BLaER1 treated with 17β-estradiol and CSF1 and Interleukin-3, amounts not matched to agents 10 nM and 100 nM (cell line): ENCODE data around the gene BCL7A.

Source experiments
- H3K27ac ChIP-seq, 11 experiments: shearing (Covaris generic); formaldehyde crosslinking; 2 replicates each; pipeline ENCODE4 v1.8.1; 2022
- H3K27me3 ChIP-seq, 11 experiments: shearing (Covaris generic); formaldehyde crosslinking; 2 replicates each; pipeline ENCODE4 v1.8.1; 2022
- H3K36me3 ChIP-seq, 11 experiments: shearing (Covaris generic); formaldehyde crosslinking; 2 replicates each; pipeline ENCODE4 v1.8.1; 2022
- H3K4me1 ChIP-seq, 10 experiments: shearing (Covaris generic); formaldehyde crosslinking; 2 replicates each; pipeline ENCODE4 v1.8.1; 2022
- H3K4me2 ChIP-seq, 11 experiments: shearing (Covaris generic); formaldehyde crosslinking; 2 replicates each; pipeline ENCODE4 v1.8.1; 2022
- H3K4me3 ChIP-seq, 10 experiments: shearing (Covaris generic); formaldehyde crosslinking; 2 replicates each; pipeline ENCODE4 v1.8.1; 2022
- H3K9ac ChIP-seq, 11 experiments: shearing (Covaris generic); formaldehyde crosslinking; 2 replicates each; pipeline ENCODE4 v1.8.1; 2022
- H3K9me3 ChIP-seq, 11 experiments: shearing (Covaris generic); formaldehyde crosslinking; replicated peaks in 1 of 11; 2 replicates each; pipeline ENCODE4 v1.8.1; 2022
- H4K20me1 ChIP-seq, 11 experiments: shearing (Covaris generic); formaldehyde crosslinking; 2 replicates each; pipeline ENCODE4 v1.8.1; 2022
- Cebpa-rat ChIP-seq, 11 experiments: shearing (Covaris generic); IDR thresholded peaks; 2 replicates each; pipeline ENCODE4 v1.8.1; 2022

Gene BCL7A

DNA sequence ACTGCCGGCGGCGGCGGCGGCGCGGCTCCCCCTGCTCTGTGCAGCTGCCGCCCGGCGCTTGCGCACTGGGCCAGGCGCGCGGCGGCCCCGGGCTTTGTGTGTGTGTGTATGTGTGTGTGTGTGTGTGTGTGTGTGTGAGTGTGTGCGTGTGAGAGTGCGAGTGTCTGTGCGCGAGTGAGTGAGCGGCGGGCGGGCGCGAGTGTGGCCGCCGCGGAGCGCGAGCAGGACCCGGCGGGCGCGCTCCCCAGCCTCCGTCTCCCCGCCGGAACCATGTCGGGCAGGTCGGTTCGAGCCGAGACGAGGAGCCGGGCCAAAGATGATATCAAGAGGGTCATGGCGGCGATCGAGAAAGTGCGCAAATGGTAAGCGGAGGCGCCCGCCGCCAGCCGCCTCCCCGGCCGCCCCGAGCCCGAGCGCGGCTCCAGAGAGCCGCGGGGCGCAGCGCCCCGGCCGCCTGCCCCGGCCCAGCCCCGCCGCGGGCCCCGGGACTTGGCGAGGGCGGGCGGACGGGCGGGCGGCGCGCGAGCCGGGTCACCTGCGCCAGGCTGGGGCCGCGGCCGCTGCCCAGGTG lies at the start of gene BCL7A:
TSS of gene BCL7A (plus strand) at position 63 of the 571 bp plus-strand sequence. CDS start at position 271, 208 bp downstream.
- H3K27me3 ChIP-seq, result peaks cover 0 to 17% (median 0%) of the 10 kb centered on the region in 11 experiments; a peak in 5 of 22 replicates
- peaks cover 0 to 12% (median 3%) of the 10 kb centered on the region in 11 experiments; a peak in 6 of 22 replicates for H3K36me3 ChIP-seq
- no peak for TF ChIP-seq Cebpa-rat (IDR thresholded peaks at IDR 0.05)
- peaks cover 7 to 23% (median 11%) of the 10 kb centered on the region in 11 experiments for H3K9me3 ChIP-seq
- peak within 1 kb of the TSS; percentile 50 to 97 (median 92); a peak in 21 of 22 replicates for H3K27ac ChIP-seq
- peak within 1 kb of the TSS; percentile 91 to 99 (median 98) for H3K4me2 ChIP-seq
- peak within 1 kb of the TSS; percentile 72 to 90 (median 84) for H3K4me3 ChIP-seq
- H4K20me1 ChIP-seq, result peaks cover 0 to 38% (median 14%) of the 10 kb centered on the region in 11 experiments; a peak in 14 of 22 replicates
- peaks cover 24 to 71% (median 63%) of the 10 kb centered on the region in 10 experiments for H3K4me1 ChIP-seq
- peak within 1 kb of the TSS; percentile 77 to 98 (median 91) for H3K9ac ChIP-seq

DNA sequence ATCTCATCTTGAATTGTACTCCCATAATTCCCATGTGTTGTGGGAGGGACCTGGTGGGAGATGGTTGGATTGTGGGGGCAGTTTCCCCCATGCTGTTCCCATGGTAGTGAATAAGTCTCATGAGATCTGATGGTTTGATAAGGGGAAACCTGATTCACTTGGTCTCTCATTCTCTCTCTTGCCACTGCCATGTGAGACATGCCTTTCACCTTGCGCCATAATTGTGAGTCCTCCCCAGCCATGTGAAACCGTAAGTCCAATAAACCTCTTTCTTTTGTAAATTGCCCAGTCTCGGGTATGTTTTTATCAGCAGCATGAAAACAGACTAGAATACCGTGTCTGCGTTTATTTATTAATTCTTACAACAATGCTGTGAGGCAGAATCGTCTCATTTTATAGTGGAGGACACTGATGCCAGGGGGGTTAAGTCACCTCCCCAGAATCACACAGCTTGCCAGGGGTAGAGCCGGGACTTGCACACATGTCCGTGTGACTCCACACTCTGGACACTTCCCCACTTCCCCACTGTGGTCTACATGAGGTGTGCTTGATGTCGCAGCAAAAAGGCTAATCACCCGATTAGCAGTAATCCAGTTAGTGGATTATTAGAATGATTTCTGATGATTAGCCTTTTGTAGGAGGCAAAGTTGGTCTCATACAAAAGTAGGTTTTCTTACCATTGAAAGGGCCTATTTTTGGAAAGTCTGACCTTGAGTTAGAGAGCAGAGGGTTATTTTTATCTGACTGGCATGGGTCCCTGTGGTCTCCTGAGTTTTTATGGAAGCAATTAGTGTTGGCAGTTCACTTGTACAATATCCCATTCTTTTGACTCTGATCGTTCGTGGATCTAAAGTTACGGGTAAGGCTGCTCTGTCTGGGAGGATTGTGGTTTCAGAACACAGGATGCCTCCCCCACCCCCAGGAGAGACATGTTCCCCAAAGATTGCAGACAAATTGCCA lies 47.4 kb upstream of the BCL7A start:
- TF ChIP-seq Cebpa-rat (IDR thresholded peaks at IDR 0.05), result no peak
- peak overlapping the region in 1 of 11 experiments; percentile 17; a peak in 1 of 22 replicates for H3K9ac ChIP-seq
- peaks cover 14 to 26% (median 20%) of the 10 kb centered on the region in 11 experiments for H3K9me3 ChIP-seq
- no peaks in the 10 kb centered on the region for H4K20me1 ChIP-seq
- no peaks in the 10 kb centered on the region for H3K27me3 ChIP-seq
- no peak overlapping the region for H3K27ac ChIP-seq
- peaks cover 22 to 42% (median 32%) of the 10 kb centered on the region in 10 experiments for H3K4me1 ChIP-seq
- no peak overlapping the region for H3K4me3 ChIP-seq
- H3K4me2 ChIP-seq, result peak overlapping the region in 10 of 11 experiments; percentile 9 to 71 (median 59); a peak in 19 of 22 replicates
- H3K36me3 ChIP-seq, result peaks cover 0 to 17% (median 7%) of the 10 kb centered on the region in 11 experiments; a peak in 7 of 22 replicates

GRCh38 chr12:121975021-121975420 lies 46.7 kb upstream of the BCL7A start:
- peaks cover 25 to 47% (median 36%) of the 10 kb centered on the region in 10 experiments for H3K4me1 ChIP-seq
- peaks cover 14 to 26% (median 20%) of the 10 kb centered on the region in 11 experiments for H3K9me3 ChIP-seq
- peak overlapping the region in 10 of 11 experiments; percentile 9 to 71 (median 59); a peak in 19 of 22 replicates for H3K4me2 ChIP-seq
- no peak overlapping the region for H3K4me3 ChIP-seq
- H3K27me3 ChIP-seq, result no peaks in the 10 kb centered on the region
- peak overlapping the region in 1 of 11 experiments; percentile 17; a peak in 2 of 22 replicates for H3K9ac ChIP-seq
- H3K36me3 ChIP-seq, result peaks cover 0 to 17% (median 7%) of the 10 kb centered on the region in 11 experiments; a peak in 7 of 22 replicates
- no peak for TF ChIP-seq Cebpa-rat (IDR thresholded peaks at IDR 0.05)
- H3K27ac ChIP-seq, result no peak overlapping the region; a peak in 1 of 22 replicates
- 0 out of 22 replicates have a peak, but pooled peaks cover 0 to 3% (median 0%) of the 10 kb centered on the region in 11 experiments for H4K20me1 ChIP-seq

DNA sequence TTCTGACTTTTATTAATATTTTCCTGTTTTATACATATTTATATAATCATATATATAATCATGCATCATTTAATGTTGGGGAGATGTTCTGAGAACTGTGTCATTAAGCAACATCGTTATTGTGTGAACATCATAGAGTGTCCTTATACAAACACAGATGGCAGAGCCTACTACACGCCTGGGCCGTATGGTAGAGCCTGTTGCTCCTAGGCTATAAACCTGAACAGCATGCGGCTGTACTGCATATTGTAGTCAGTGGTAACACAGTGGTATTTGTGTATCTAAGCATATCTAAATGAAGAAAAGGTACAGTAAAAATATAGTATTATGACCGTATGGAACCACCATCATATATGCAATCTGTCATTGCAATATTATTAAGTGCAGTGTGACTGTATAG lies 44.7 kb upstream of the BCL7A start:
- no peak overlapping the region for H3K4me3 ChIP-seq
- H3K9ac ChIP-seq, result no peak overlapping the region
- 0 out of 22 replicates have a peak, but pooled peaks cover 0 to 6% (median 0%) of the 10 kb centered on the region in 11 experiments for H4K20me1 ChIP-seq
- H3K4me1 ChIP-seq, result peaks cover 23 to 60% (median 53%) of the 10 kb centered on the region in 10 experiments
- H3K36me3 ChIP-seq, result peaks cover 0 to 10% (median 7%) of the 10 kb centered on the region in 11 experiments; a peak in 6 of 22 replicates
- no peak overlapping the region for H3K4me2 ChIP-seq
- peaks cover 14 to 22% (median 20%) of the 10 kb centered on the region in 11 experiments for H3K9me3 ChIP-seq
- H3K27ac ChIP-seq, result no peak overlapping the region
- TF ChIP-seq Cebpa-rat (IDR thresholded peaks at IDR 0.05), result no peak
- no peaks in the 10 kb centered on the region for H3K27me3 ChIP-seq

- Histone ChIP-seq H3K36me3 (no peaks in the 10 kb centered on the region), H3K4me2 (peak overlapping the region; percentile 69 to 90 (median 81)), H3K27me3 (no peaks in the 10 kb centered on the region), H3K27ac (peak overlapping the region in 8 of 11 experiments; percentile 34 to 62 (median 50); a peak in 16 of 22 replicates), H3K4me1 (peaks cover 44 to 77% (median 71%) of the 10 kb centered on the region in 10 experiments), H3K4me3 (no peak overlapping the region), H3K9me3 (no peaks in the 10 kb centered on the region), H4K20me1 (0 out of 22 replicates have a peak, but pooled peaks cover 0 to 6% (median 0%) of the 10 kb centered on the region in 11 experiments), H3K9ac (peak overlapping the region in 3 of 11 experiments; percentile 4 to 44 (median 34); a peak in 3 of 22 replicates)
- TF ChIP-seq Cebpa-rat (IDR thresholded peaks at IDR 0.05), result no peak
Measured at GRCh38 chr12:121980191-121980891, 41.3 kb upstream of the BCL7A start.

DNA sequence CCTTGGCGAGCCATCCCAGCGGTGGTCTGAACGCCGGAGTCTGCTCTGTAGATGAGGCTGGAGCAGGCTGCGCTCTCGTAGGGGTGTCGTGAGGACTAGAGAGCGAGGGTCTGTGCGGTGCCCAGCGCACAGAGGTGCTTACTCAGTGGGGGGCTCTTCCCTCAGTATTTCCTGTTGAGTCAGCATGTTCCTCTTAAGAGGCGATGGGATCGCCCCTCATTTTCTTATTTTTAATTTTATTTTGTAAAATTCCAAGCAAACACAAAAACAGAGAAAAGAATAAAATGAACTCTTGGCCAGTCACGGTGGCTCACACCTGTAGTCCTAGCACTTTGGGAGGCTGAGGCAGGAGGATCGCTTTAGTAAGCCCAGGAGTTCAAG lies 40.8 kb upstream of the BCL7A start:
- H3K27me3 ChIP-seq, result no peaks in the 10 kb centered on the region
- TF ChIP-seq Cebpa-rat (IDR thresholded peaks at IDR 0.05), result no peak
- no peak overlapping the region for H3K4me3 ChIP-seq
- H3K9ac ChIP-seq, result peak overlapping the region in 2 of 11 experiments; percentile 34 to 44; a peak in 2 of 22 replicates
- 0 out of 22 replicates have a peak, but pooled peaks cover 0 to 6% (median 0%) of the 10 kb centered on the region in 11 experiments for H4K20me1 ChIP-seq
- peak overlapping the region; percentile 69 to 90 (median 81) for H3K4me2 ChIP-seq
- peaks cover 44 to 71% (median 66%) of the 10 kb centered on the region in 10 experiments for H3K4me1 ChIP-seq
- peak overlapping the region in 8 of 11 experiments; percentile 34 to 62 (median 50); a peak in 16 of 22 replicates for H3K27ac ChIP-seq
- no peaks in the 10 kb centered on the region for H3K36me3 ChIP-seq
- H3K9me3 ChIP-seq, result no peaks in the 10 kb centered on the region

DNA sequence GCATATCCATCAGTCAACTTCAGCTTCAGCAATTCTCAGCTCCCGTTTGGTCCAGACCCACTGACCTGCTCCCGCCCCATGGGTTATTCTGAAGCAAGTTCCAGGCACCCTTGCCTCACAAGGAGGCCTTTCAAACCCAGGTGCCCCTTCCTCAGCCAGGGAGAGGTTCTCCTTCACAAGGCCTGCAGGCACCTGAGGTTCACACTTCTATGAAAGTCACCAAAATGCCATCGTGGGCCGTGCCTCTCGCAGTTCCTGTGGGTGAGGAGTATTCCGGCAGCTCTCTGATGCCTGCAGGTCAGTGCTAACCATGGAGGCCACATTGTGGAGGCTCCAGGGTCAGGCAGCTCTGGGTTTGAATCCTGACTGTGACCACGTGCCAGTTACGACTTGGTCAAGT lies 40.2 kb upstream of the BCL7A start:
- Histone ChIP-seq H3K4me1 (peaks cover 44 to 67% (median 63%) of the 10 kb centered on the region in 10 experiments), H3K36me3 (no peaks in the 10 kb centered on the region), H3K27ac (peak overlapping the region in 6 of 11 experiments; percentile 44 to 62 (median 50); a peak in 7 of 22 replicates), H4K20me1 (0 out of 22 replicates have a peak, but pooled peaks cover 0 to 6% (median 0%) of the 10 kb centered on the region in 11 experiments), H3K27me3 (no peaks in the 10 kb centered on the region), H3K9me3 (no peaks in the 10 kb centered on the region), H3K9ac (no peak overlapping the region), H3K4me2 (peak overlapping the region in 9 of 11 experiments; percentile 69 to 90 (median 81); a peak in 16 of 22 replicates), H3K4me3 (no peak overlapping the region)
- no peak for TF ChIP-seq Cebpa-rat (IDR thresholded peaks at IDR 0.05)
